CD8-positive, alpha-beta memory T cell (primary cell): ENCODE measurements around the gene MMP19. TPM values are rescaled to one million over a fixed set of nuclear protein-coding genes. Genes with fewer than 3 reads are reported as not detected.
"Not testable (repeated sequence)": the region's sequence is repeated elsewhere in the genome, so short reads cannot be mapped to it uniquely, and the experiment has no call there.

Source experiments
- CTCF ChIA-PET: fragments of 350-600 bp; sonication (Branson Sonifier 250); formaldehyde crosslinking; loops from one replicate; lab custom pipeline; 2021; ENCODE audit warnings: antibody characterized with exemption; lab: Charles Lee
- POLR2A ChIA-PET: fragments of 350-600 bp; sonication (Branson Sonifier 250); formaldehyde crosslinking; loops from one replicate; lab custom pipeline; 2021; ENCODE audit warnings: antibody characterized with exemption; lab: Charles Lee
- DNase-seq, 5 donors: peaks; one replicate each; pipeline versions ENCODE4 v3.0.0 to v3.0.0-alpha.2; 2020 to 2022; ENCODE audit warnings: mixed read lengths in 1 of 5
- H3K27ac ChIP-seq: one replicate; pipeline ENCODE4 v1.7.0; 2013; ENCODE audit warnings: low read depth, mild to moderate bottlenecking, low read length, moderate library complexity
- H3K27me3 ChIP-seq: 2 replicates; pipeline ENCODE4 v1.7.0; 2013; ENCODE audit warnings: low read length, mild to moderate bottlenecking; ENCODE audit not compliant: insufficient read depth, poor library complexity, severe bottlenecking
- H3K36me3 ChIP-seq: 2 replicates; pipeline ENCODE4 v1.7.0; 2013; ENCODE audit warnings: mild to moderate bottlenecking, low read length, moderate library complexity; ENCODE audit not compliant: insufficient read depth
- H3K4me1 ChIP-seq: 2 replicates; pipeline ENCODE4 v1.7.0; 2013; ENCODE audit warnings: mild to moderate bottlenecking, low read length, moderate library complexity; ENCODE audit not compliant: insufficient read depth
- H3K4me3 ChIP-seq: 2 replicates; pipeline ENCODE4 v1.7.0; 2013; ENCODE audit warnings: mild to moderate bottlenecking, low read length
- H3K9me3 ChIP-seq: 2 replicates; pipeline ENCODE4 v1.7.0; 2013; ENCODE audit warnings: mild to moderate bottlenecking, low read length
- H3K27ac Mint-ChIP-seq, 8 donors: one replicate each; pipeline ENCODE4 v1.8.0; 2020 to 2021; ENCODE audit warnings: mixed read lengths in 8 of 8, mild to moderate bottlenecking in 6 of 8, inconsistent platforms in 3 of 8, moderate library complexity in 3 of 8
- H3K27me3 Mint-ChIP-seq, 2 donors: one replicate each; pipeline ENCODE4 v1.8.0; 2020 to 2021; ENCODE audit warnings: mixed read lengths in 2 of 2, mild to moderate bottlenecking in 1 of 2, moderate library complexity in 1 of 2
- H3K36me3 Mint-ChIP-seq, 3 donors: one replicate each; pipeline ENCODE4 v1.8.0; 2020 to 2021; ENCODE audit warnings: mixed read lengths in 3 of 3, inconsistent platforms in 1 of 3, mild to moderate bottlenecking in 1 of 3
- H3K4me1 Mint-ChIP-seq, 3 donors: one replicate each; pipeline ENCODE4 v1.8.0; 2020 to 2021; ENCODE audit warnings: mixed read lengths in 3 of 3, inconsistent platforms in 1 of 3, mild to moderate bottlenecking in 1 of 3
- H3K4me3 Mint-ChIP-seq, 7 donors: one replicate each; pipeline ENCODE4 v1.8.0; 2020 to 2021; ENCODE audit warnings: mixed read lengths in 7 of 7, mild to moderate bottlenecking in 6 of 7, moderate library complexity in 4 of 7, inconsistent platforms in 2 of 7
- H3K9me3 Mint-ChIP-seq, 5 donors: one replicate each; pipeline ENCODE4 v1.8.0; 2020 to 2022; ENCODE audit warnings: mixed read lengths in 5 of 5, mild to moderate bottlenecking in 3 of 5, moderate library complexity in 2 of 5, inconsistent platforms in 1 of 5
- polyA plus RNA-seq: library from polyadenylated mRNA; unstranded; fragments of 300-500 nt; fragmentation: Illumina TruSeq; gene quantifications from one replicate; pipeline ENCODE4 v1.2.3, GENCODE V29; 2021
- total RNA-seq, 2 experiments: library from RNA; stranded (reverse); gene quantifications; one replicate each; pipeline ENCODE4 v1.2.3, GENCODE V29; 2021

The MMP19 gene
- total and polyA plus RNA-seq, 3 experiments from 2014 or later = 0.29 to 1.0 TPM; not detected in 1

- no peaks in the 10 kb centered on the region for H3K36me3 ChIP-seq
- no peaks in the 10 kb centered on the region for H3K27me3 ChIP-seq
- POLR2A ChIA-PET = no interaction called here
- Mint-ChIP-seq H3K36me3 (peaks cover 0 to 5% (median 0%) of the 10 kb centered on the region in 3 donors), H3K27me3 (peaks cover 0 to under 1% of the 10 kb centered on the region in 2 donors), H3K4me3 (no peak overlapping the region), H3K9me3 (peaks cover 3 to 10% (median 7%) of the 10 kb centered on the region in 5 donors), H3K4me1 (no peaks in the 10 kb centered on the region), H3K27ac (no peak overlapping the region)
- DNase-seq = no peak
- CTCF ChIA-PET = no interaction called here
- no peak overlapping the region for H3K4me3 ChIP-seq
- H3K9me3 ChIP-seq = no peaks in the 10 kb centered on the region
- H3K4me1 ChIP-seq = no peaks in the 10 kb centered on the region
- H3K27ac ChIP-seq = no peak overlapping the region
Measured at GRCh38 chr12:55865327-55865726, 22.6 kb upstream of the MMP19 start.

GRCh38 chr12:55862931-55863330 lies 20.2 kb upstream of the MMP19 start:
- POLR2A ChIA-PET, H3K27me3 ChIP-seq, H3K9me3 ChIP-seq, H3K4me3 ChIP-seq, H3K36me3 Mint-ChIP-seq, CTCF ChIA-PET, H3K4me1 Mint-ChIP-seq, H3K36me3 ChIP-seq, H3K27me3 Mint-ChIP-seq, H3K4me3 Mint-ChIP-seq, H3K9me3 Mint-ChIP-seq, H3K27ac ChIP-seq, DNase-seq, H3K27ac Mint-ChIP-seq, H3K4me1 ChIP-seq: not testable (repeated sequence)

DNA sequence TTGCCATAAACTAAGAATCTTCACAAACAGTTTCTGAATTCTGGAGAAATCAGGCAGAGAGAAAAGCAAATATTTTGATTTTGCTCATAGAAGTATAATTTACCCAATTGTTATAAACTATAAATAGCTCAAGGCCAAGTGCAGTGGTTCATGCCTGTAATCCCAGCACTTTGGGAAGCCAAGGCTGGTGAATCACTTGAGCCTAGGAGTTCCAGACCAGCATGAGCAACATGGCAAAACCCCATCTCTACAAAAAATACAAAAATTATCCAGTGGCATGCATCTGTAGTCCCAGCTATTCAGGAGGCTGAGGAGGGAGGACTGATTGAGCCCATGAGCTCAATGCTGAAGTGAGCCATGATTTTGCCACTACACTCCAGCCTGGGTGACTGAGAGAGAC lies 19.6 kb upstream of the MMP19 start:
- H3K27ac ChIP-seq = no peak overlapping the region
- H3K4me3 ChIP-seq = no peak overlapping the region
- DNase-seq = no peak
- Mint-ChIP-seq H3K27ac (no peak overlapping the region), H3K9me3 (peaks cover 3 to 10% (median 7%) of the 10 kb centered on the region in 5 donors), H3K27me3 (peaks cover 0 to 3% of the 10 kb centered on the region in 2 donors), H3K4me1 (no peaks in the 10 kb centered on the region), H3K4me3 (no peak overlapping the region), H3K36me3 (peaks cover 0 to 5% (median 0%) of the 10 kb centered on the region in 3 donors)
- ChIA-PET POLR2A (no interaction called here), CTCF (no interaction called here)
- no peaks in the 10 kb centered on the region for H3K4me1 ChIP-seq
- H3K36me3 ChIP-seq = no peaks in the 10 kb centered on the region
- no peaks in the 10 kb centered on the region for H3K27me3 ChIP-seq
- no peaks in the 10 kb centered on the region for H3K9me3 ChIP-seq

GRCh38 chr12:55861871-55862270 lies 19.1 kb upstream of the MMP19 start:
- Histone ChIP-seq H3K27me3 (no peaks in the 10 kb centered on the region), H3K4me1 (no peaks in the 10 kb centered on the region), H3K27ac (no peak overlapping the region), H3K4me3 (no peak overlapping the region), H3K36me3 (no peaks in the 10 kb centered on the region), H3K9me3 (no peaks in the 10 kb centered on the region)
- no peak for DNase-seq
- POLR2A ChIA-PET = interaction anchor here (0.7 kb wide), 1 partner anchor 91 kb away, joined by 3 read pairs; no protein-coding TSS in a partner anchor
- Mint-ChIP-seq H3K9me3 (peaks cover 3 to 10% (median 7%) of the 10 kb centered on the region in 5 donors), H3K36me3 (peaks cover 0 to 5% (median 0%) of the 10 kb centered on the region in 3 donors), H3K27ac (no peak overlapping the region), H3K4me3 (no peak overlapping the region), H3K27me3 (peaks cover 0 to 3% of the 10 kb centered on the region in 2 donors), H3K4me1 (no peaks in the 10 kb centered on the region)
- CTCF ChIA-PET = no interaction called here

GRCh38 chr12:55861396-55861795 lies 18.7 kb upstream of the MMP19 start:
- H3K4me3 ChIP-seq = no peak overlapping the region
- H3K36me3 ChIP-seq = no peaks in the 10 kb centered on the region
- H3K27me3 ChIP-seq = no peaks in the 10 kb centered on the region
- POLR2A ChIA-PET = interaction anchor here (0.6 to 0.7 kb wide), 2 partner anchors 32 to 91 kb away, joined by 3 to 5 read pairs; partner anchors contain the start of gene DNAJC14
- no peak overlapping the region for H3K27ac ChIP-seq
- H3K4me1 Mint-ChIP-seq = no peaks in the 10 kb centered on the region
- H3K4me1 ChIP-seq = no peaks in the 10 kb centered on the region
- no peaks in the 10 kb centered on the region for H3K9me3 ChIP-seq
- peaks cover 0 to 5% (median 0%) of the 10 kb centered on the region in 3 donors for H3K36me3 Mint-ChIP-seq
- DNase-seq = no peak
- peaks cover 0 to 3% of the 10 kb centered on the region in 2 donors for H3K27me3 Mint-ChIP-seq
- CTCF ChIA-PET = no interaction called here
- no peak overlapping the region for H3K27ac Mint-ChIP-seq
- H3K4me3 Mint-ChIP-seq = no peak overlapping the region
- peaks cover 3 to 10% (median 7%) of the 10 kb centered on the region in 5 donors for H3K9me3 Mint-ChIP-seq

DNA sequence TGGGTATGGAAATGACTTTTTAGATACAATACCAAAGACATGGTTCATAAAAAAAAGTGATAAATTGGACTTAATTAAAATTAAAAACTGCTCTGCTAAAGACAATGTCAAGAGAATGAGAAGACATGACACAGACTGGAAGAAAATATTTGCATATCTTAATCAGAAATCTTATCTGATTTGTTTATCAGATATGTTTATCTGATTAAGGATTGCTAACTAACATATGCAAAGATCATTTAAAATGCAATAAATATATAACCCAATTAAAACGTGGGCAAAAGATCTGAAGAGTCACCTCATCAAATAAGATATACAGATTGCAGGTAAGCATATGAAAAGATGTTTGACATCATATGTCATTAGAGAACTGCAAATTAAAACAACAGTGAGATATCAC lies 10.0 kb upstream of the MMP19 start:
- no peaks in the 10 kb centered on the region for H3K9me3 ChIP-seq
- H3K27me3 ChIP-seq = no peaks in the 10 kb centered on the region
- ChIA-PET CTCF (no interaction called here), POLR2A (no interaction called here)
- no peak overlapping the region for H3K4me3 Mint-ChIP-seq
- no peaks in the 10 kb centered on the region for H3K4me1 Mint-ChIP-seq
- no peaks in the 10 kb centered on the region for H3K36me3 ChIP-seq
- H3K27ac ChIP-seq = no peak overlapping the region
- no peak overlapping the region for H3K27ac Mint-ChIP-seq
- no peak for DNase-seq
- no peaks in the 10 kb centered on the region for H3K36me3 Mint-ChIP-seq
- no peaks in the 10 kb centered on the region for H3K9me3 Mint-ChIP-seq
- H3K27me3 Mint-ChIP-seq = peaks cover 5 to 26% of the 10 kb centered on the region in 2 donors
- H3K4me3 ChIP-seq = no peak overlapping the region
- no peaks in the 10 kb centered on the region for H3K4me1 ChIP-seq

- no peak for DNase-seq
- ChIA-PET POLR2A (no interaction called here), CTCF (no interaction called here)
- H3K4me1 Mint-ChIP-seq = no peaks in the 10 kb centered on the region
- H3K27ac Mint-ChIP-seq = no peak overlapping the region
- no peaks in the 10 kb centered on the region for H3K36me3 Mint-ChIP-seq
- H3K4me3 ChIP-seq = no peak overlapping the region
- no peak overlapping the region for H3K27ac ChIP-seq
- no peaks in the 10 kb centered on the region for H3K27me3 ChIP-seq
- no peaks in the 10 kb centered on the region for H3K36me3 ChIP-seq
- no peaks in the 10 kb centered on the region for H3K9me3 ChIP-seq
- no peaks in the 10 kb centered on the region for H3K4me1 ChIP-seq
- no peaks in the 10 kb centered on the region for H3K9me3 Mint-ChIP-seq
- no peak overlapping the region for H3K4me3 Mint-ChIP-seq
- H3K27me3 Mint-ChIP-seq = peaks cover 8 to 26% of the 10 kb centered on the region in 2 donors
Measured at GRCh38 chr12:55850893-55851292, 8.2 kb upstream of the MMP19 start.

DNA sequence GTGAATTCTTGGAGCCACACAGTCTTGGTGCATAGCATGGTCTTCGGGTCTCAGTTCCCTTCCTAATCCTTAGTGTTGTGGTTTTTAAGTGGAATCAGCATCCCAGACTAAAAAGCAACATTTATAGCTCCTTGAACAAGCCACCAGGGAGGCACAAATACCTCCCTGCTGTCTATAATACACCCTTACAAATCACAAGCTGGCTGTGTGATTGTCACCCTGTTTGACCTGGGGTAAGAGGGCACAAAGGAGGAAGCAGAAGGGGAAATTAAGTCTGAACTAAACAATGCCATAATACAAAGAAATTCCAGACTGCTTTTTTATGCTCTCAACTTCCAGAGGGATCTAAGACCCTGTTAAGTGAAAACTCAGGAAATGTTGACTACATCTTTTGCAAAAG lies 7.7 kb upstream of the MMP19 start:
- Mint-ChIP-seq H3K27me3 (peaks cover 8 to 26% of the 10 kb centered on the region in 2 donors), H3K4me3 (no peak overlapping the region), H3K27ac (no peak overlapping the region), H3K4me1 (no peaks in the 10 kb centered on the region), H3K36me3 (no peaks in the 10 kb centered on the region), H3K9me3 (no peaks in the 10 kb centered on the region)
- Histone ChIP-seq H3K9me3 (no peaks in the 10 kb centered on the region), H3K4me3 (no peak overlapping the region), H3K27me3 (no peaks in the 10 kb centered on the region), H3K36me3 (no peaks in the 10 kb centered on the region), H3K27ac (no peak overlapping the region), H3K4me1 (no peaks in the 10 kb centered on the region)
- POLR2A ChIA-PET = no interaction called here
- no peak for DNase-seq
- CTCF ChIA-PET = no interaction called here
